Hematopoietic multipotent progenitor cell treated with erythropoietin and hydrocortisone succinate and interleukin-3 and kit ligand, for 4 days (in vitro differentiated cells): ENCODE results near the gene SMAD6.
A peak's percentile ranks its signal among the peaks of the same experiment; 100 is the strongest.

Source experiments
- DNase-seq: peaks from one replicate; pipeline ENCODE4 v3.0.0-alpha.2; 2015

Gene SMAD6

GRCh38 chr15:66704019-66704802 is 2.2 kb downstream of the SMAD6 start:
- DNase-seq, result no peak

GRCh38 chr15:66704803-66705153 is 2.7 kb downstream of the SMAD6 start:
- no peak for DNase-seq

- no peak for DNase-seq
Observed at GRCh38 chr15:66705277-66706146, 3.5 kb downstream of the SMAD6 start.

DNA sequence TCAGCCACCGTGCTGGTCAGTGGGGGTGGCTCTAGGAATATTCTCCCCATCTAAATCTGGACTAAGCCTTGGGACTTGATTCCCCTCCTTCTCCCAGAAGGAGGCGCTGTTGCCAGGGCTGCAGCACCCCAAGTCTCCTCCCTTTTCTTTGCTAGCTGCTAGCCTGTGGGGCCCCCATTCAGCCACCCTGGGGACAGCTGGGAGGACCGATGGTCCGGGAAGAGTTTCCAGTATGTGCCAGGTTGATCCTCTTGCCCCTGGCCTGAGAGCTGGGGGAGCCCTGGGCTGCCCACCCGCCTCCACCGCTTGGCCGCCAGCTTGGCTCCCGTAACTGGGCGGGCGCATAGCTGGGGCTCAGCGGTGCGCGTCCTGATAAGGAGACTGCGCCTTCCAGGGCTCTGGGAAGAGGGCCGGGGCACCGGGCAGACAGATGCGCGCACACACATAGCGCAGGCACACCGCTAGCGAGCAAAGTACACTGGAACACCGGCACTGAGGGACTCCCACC is 4.2 kb downstream of the SMAD6 start:
- no peak for DNase-seq

GRCh38 chr15:66706840-66707239 is 4.8 kb downstream of the SMAD6 start:
- no peak for DNase-seq

- peak; percentile 44 for DNase-seq
Observed at GRCh38 chr15:66707310-66708082, 5.5 kb downstream of the SMAD6 start.

DNA sequence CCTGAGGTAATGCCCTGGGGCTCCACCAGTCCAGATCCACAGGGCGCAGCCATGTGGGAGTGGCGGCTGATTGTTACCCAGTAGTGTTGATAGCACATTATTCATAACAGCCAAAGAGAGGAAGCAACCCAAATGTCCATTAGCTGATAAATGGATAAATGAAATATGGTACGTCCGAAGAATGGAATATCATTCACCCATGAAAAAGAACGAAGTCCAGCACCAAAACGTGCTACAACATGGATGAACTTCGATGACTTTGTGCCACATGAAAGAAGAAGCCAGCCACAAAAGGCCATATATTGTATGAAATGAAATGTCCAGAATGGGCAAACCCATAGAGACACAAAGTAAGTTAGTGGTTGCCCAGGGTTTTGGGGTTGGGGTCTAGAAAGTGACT is 6.4 kb downstream of the SMAD6 start:
- DNase-seq, result no peak

DNA sequence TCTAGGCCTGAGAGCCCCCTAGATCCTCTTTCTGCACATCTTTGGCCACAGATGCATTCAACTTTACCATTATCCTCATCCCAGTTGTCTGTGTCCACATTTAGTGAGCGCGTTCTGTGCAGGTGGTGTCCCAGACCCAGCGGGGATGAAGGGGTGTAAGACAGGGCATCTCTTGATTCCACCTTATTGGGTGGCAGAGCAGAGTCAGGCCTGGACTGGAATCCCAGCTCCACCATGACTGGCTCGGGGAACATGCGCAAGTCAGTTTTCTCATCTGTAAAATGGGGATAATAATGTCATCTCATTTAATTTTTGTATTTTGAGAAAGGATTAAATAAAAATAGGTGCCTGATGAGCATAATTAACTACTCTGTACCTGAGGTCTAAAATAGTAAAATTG is 7.8 kb downstream of the SMAD6 start:
- no peak for DNase-seq

DNA sequence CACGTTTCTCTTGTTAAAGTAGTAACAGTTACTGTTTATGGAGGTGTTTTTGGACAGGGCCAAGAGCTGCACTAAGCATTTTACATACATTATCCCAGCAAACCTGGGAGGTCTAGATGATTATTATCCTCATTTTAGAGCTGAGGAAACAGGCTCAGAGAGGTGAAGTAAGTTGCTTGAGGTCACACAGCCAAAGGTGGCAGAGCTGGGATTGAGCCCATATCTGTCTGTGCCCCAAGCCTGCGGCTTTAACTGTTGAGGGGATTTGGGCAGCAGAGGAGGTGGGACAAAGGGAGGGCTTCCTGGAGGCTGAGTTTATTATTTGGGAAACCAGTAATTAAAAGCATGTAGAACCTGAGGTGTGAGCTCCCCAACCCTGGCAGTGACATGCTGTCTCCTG is 9.2 kb downstream of the SMAD6 start:
- DNase-seq, result no peak

DNA sequence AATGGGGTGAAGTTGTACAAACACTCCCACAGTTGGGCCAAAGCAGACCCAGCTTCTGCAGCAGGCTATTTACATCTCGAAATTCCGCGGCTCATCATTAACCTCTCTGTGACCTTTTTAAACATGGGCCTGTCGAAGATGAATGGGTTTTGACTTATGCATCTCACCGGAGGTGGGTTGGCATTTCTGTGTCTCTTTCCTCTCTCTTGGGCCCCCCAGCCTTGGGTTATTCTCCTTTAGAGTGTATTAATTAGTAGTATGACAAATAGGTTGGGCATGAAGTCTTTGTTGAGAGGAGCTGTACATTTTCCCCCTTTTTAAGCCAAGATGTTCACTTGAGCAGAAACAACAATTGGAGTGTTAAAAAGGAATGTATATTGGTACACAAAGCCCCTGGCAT is 9.8 kb downstream of the SMAD6 start:
- no peak for DNase-seq

DNA sequence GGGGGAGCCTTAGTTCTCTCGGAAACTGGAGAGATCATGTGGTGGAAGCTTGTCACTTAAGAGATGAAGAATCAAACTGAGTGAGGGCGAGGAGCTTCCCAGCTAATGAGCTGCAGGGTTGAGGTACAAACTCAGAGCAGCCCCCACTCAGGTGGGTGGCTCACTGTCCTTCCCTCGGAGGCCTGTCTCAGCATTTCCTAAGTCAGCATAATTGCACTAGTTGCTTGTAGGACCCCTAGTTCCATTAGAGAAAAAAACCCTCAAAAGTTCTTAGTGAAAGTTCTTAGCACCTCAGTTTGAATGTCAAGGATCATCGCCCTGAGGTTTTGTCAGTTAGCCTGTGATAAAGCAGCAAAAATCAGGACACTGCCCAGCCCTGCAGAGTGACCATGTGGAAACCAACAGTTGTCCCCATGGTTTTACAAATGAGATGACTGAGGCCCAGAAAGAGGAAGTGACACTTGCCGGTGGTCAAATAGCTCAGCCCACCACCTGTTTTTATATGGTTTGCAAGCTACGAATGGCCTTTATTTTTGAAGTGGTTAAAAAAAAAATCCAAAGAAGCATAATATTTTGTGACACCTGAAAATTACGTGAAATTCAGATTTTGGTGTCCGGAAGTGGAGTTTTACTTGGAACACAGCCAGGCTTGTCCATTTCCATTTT is 11.9 kb downstream of the SMAD6 start:
- peak; percentile 46 for DNase-seq

GRCh38 chr15:66714543-66714981 is 12.5 kb downstream of the SMAD6 start:
- no peak for DNase-seq

GRCh38 chr15:66715181-66715624 is 13.2 kb downstream of the SMAD6 start:
- no peak for DNase-seq

GRCh38 chr15:66715720-66716655 is 14.0 kb downstream of the SMAD6 start:
- no peak for DNase-seq

DNA sequence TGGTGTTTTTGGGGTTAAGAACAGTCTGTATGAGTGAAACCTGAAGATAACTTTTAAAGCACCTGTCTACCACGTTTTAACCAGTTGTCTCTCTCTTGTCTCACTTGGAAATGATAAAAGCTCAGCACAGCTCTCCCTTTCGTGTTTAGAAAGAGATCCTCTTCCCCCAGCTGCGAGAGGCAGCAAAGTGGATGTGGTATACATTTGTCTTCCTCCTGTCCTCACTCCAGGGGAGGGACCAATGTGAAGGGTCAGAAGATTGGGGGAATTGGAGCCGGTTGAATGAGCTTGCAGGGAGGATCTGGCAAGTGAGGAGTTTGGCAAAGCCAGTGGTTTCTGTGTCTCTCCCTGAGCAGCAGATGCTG is 14.6 kb downstream of the SMAD6 start:
- DNase-seq, result no peak

GRCh38 chr15:66718220-66718988 is 16.4 kb downstream of the SMAD6 start:
- no peak for DNase-seq

GRCh38 chr15:66719471-66719870 is 17.4 kb downstream of the SMAD6 start:
- DNase-seq, result no peak

DNA sequence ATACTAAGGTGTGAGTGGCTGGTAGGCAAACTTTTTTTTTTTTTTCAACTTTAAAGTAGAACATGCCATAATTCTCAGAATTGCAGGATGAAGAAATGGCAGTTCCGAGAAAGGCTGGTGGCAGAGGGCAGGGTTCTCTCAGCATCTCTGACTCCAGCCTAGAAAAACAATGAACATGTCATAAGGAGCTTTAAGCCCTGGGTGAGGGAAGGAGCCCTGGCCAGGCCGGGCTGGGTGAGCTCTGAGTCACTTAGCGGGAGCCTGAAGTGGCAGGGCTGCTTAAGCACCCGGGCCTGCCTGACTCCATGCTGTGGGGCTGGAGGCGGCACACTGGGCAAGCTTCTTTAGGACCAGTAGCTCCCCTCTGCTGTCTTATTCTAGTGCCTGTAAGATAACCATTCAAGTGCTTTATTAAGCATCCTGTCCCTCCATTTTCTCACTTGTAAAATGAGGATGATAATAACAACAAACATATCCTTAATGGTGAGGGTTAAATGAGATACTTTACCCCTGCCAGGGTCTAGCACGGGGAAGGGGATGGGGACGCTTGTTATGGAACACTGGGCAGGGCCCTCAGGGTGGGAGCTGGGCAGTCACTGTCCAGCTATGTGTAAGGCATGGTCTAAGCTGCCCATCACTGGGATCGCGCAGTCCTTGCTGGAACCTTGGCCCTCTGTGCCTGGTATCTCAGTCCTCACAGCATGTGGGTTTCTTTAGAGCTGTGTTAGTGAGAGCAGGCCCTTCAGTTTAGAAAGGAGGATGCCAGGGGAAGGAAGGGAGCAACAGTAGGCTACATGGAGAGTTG is 18.4 kb downstream of the SMAD6 start:
- peak; percentile 79 for DNase-seq

DNA sequence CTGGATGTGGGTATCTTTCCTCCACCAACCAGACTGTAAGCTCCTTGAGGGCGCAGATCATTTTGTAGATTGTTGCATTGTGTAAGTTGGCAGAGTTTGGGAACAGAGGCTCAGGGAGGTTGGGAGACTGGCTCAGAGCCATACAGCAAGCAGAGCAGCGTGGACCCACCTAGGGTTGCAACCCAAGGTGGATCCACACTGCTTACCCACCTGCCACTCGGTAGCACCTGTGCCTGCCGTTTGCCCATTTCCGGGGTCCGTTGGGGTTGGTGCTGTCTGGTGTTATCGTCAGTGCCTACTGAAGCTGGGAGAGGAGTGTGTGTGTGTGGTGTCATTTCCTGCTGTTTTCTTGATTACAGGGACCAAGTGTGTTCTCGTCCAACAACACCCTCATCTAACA is 19.0 kb downstream of the SMAD6 start:
- no peak for DNase-seq

DNA sequence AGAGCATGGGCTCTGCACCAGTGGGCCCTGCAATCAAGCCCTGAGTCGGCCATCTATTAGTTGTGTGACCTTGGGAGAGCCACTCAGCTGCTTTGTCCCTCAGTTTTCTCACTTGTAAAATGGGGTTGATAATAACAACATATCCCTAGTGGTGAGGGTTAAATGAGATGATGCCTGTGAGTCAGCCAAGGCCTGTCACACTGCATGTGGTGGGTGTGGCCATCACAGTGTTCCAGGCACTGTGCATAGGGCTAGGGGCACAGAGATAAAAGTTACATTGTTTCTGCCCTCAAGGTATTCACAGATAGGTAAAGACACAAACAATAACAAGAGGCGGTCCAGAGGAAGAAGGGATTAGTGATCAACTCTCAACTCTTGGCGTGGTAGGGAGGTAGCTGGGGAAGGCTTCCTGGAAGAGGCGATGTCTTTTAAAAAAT is 19.5 kb downstream of the SMAD6 start:
- DNase-seq, result peak; percentile 75
